ENCODE data around the gene KMO. TPM values are rescaled to one million over a fixed set of nuclear protein-coding genes. Genes with fewer than 3 reads are reported as not detected.

The KMO gene
- total RNA-seq, 1 donor from 2014 or later, result 0.17 TPM

GRCh38 chr1:241608379-241609033 lies 76.3 kb downstream of the KMO start:
- Histone ChIP-seq H3K27me3 (ENCODE audit: control insufficient read depth, insufficient read depth, low read length) (no peaks in the 10 kb centered on the region), H3K36me3 (ENCODE audit: control insufficient read depth, insufficient read depth, low read length) (no peaks in the 10 kb centered on the region), H3K4me3 (ENCODE audit: low read depth, low read length) (no peak overlapping the region)
- TF ChIP-seq CTCF (IDR thresholded peaks at IDR 0.05; ENCODE audit: insufficient read depth, low read length, poor library complexity, severe bottlenecking), result no peak
- DNase-seq (ENCODE audit: low read depth), result no peak

GRCh38 chr1:241610056-241610815 lies 78.1 kb downstream of the KMO start:
- H3K27me3 ChIP-seq (ENCODE audit: control insufficient read depth, insufficient read depth, low read length), result no peaks in the 10 kb centered on the region
- no peak for TF ChIP-seq CTCF (IDR thresholded peaks at IDR 0.05; ENCODE audit: insufficient read depth, low read length, poor library complexity, severe bottlenecking)
- DNase-seq (ENCODE audit: low read depth), result no peak
- no peak overlapping the region for H3K4me3 ChIP-seq (ENCODE audit: low read depth, low read length)
- H3K36me3 ChIP-seq (ENCODE audit: control insufficient read depth, insufficient read depth, low read length), result no peaks in the 10 kb centered on the region

- peak; percentile 53 for TF ChIP-seq CTCF (IDR thresholded peaks at IDR 0.05; ENCODE audit: insufficient read depth, low read length, poor library complexity, severe bottlenecking)
- H3K36me3 ChIP-seq (ENCODE audit: control insufficient read depth, insufficient read depth, low read length), result no peaks in the 10 kb centered on the region
- DNase-seq (ENCODE audit: low read depth), result no peak
These were observed 78.9 kb downstream of the KMO start for GRCh38 chr1:241611063-241611462.

GRCh38 chr1:241611736-241612135 lies 79.6 kb downstream of the KMO start:
- H3K36me3 ChIP-seq (ENCODE audit: control insufficient read depth, insufficient read depth, low read length), result no peaks in the 10 kb centered on the region
- no peak for TF ChIP-seq CTCF (IDR thresholded peaks at IDR 0.05; ENCODE audit: insufficient read depth, low read length, poor library complexity, severe bottlenecking)
- no peak for DNase-seq (ENCODE audit: low read depth)
- no peaks in the 10 kb centered on the region for H3K27me3 ChIP-seq (ENCODE audit: control insufficient read depth, insufficient read depth, low read length)
- no peak overlapping the region for H3K4me3 ChIP-seq (ENCODE audit: low read depth, low read length)

More at GRCh38 chr1:241611063-241611462, 78.9 kb downstream of the KMO start:
- Histone ChIP-seq H3K27me3 (ENCODE audit: control insufficient read depth, insufficient read depth, low read length) (no peaks in the 10 kb centered on the region), H3K4me3 (ENCODE audit: low read depth, low read length) (no peak overlapping the region)

GRCh38 chr1:241612533-241613477 lies 80.6 kb downstream of the KMO start:
- H3K27me3 ChIP-seq (ENCODE audit: control insufficient read depth, insufficient read depth, low read length), result no peaks in the 10 kb centered on the region
- no peaks in the 10 kb centered on the region for H3K36me3 ChIP-seq (ENCODE audit: control insufficient read depth, insufficient read depth, low read length)
- no peak for TF ChIP-seq CTCF (IDR thresholded peaks at IDR 0.05; ENCODE audit: insufficient read depth, low read length, poor library complexity, severe bottlenecking)
- DNase-seq (ENCODE audit: low read depth), result no peak
- no peak overlapping the region for H3K4me3 ChIP-seq (ENCODE audit: low read depth, low read length)

Measured in kidney epithelial cell (primary cell).